ENCODE results near the gene NCS1. TPM values are rescaled to one million over a fixed set of nuclear protein-coding genes. Genes with fewer than 3 reads are reported as not detected.

The NCS1 gene
- total RNA-seq, 1 donor from 2014 or later: 126 TPM

- Histone ChIP-seq H3K4me2 (ENCODE audit: low read length) (no peak overlapping the region), H4K20me1 (ENCODE audit: insufficient read depth, low read length) (no peaks in the 10 kb centered on the region), H3K9me3 (ENCODE audit: insufficient read depth, low read depth, low read length) (no peaks in the 10 kb centered on the region), H3K4me1 (ENCODE audit: insufficient read depth, low read length) (no peaks in the 10 kb centered on the region), H3K9ac (ENCODE audit: low read length) (no peak overlapping the region), H3K27me3 (ENCODE audit: insufficient read depth, low read length) (peaks cover 27% of the 10 kb centered on the region), H3K27ac (ENCODE audit: low read depth, low read length) (no peak overlapping the region), H3K4me3 (ENCODE audit: insufficient read depth, low read depth, low read length) (no peak overlapping the region), H3K79me2 (ENCODE audit: insufficient read depth, low read length) (no peaks in the 10 kb centered on the region), H2AFZ (ENCODE audit: low read depth, low read length) (no peak overlapping the region), H3K36me3 (ENCODE audit: insufficient read depth, low read length) (no peaks in the 10 kb centered on the region)
- peaks cover 5% of the 10 kb centered on the region for H3K36me3 Mint-ChIP-seq (ENCODE audit: low read depth, unreplicated experiment)
- peaks cover 58% of the 10 kb centered on the region for H3K27me3 Mint-ChIP-seq (ENCODE audit: low read depth, unreplicated experiment)
- H3K9me3 Mint-ChIP-seq (ENCODE audit: unreplicated experiment): peaks cover 6% of the 10 kb centered on the region
- FAIRE-seq (no peak), DNase-seq (ENCODE audit: low read depth) (no peak)
- H3K4me1 Mint-ChIP-seq (ENCODE audit: low read depth, unreplicated experiment): no peaks in the 10 kb centered on the region
- TF ChIP-seq EZH2 (IDR thresholded peaks at IDR 0.05; ENCODE audit: insufficient read depth, low read length): no peak
- no peak for TF ChIP-seq CTCF (IDR thresholded peaks at IDR 0.05; ENCODE audit: insufficient read depth, low read depth, low read length)
- no peak overlapping the region for H3K27ac Mint-ChIP-seq (ENCODE audit: unreplicated experiment)
- H3K4me3 Mint-ChIP-seq (ENCODE audit: unreplicated experiment): no peak overlapping the region
These were observed 111.5 kb downstream of the NCS1 start for GRCh38 chr9:130283539-130284248.

- H3K4me3 ChIP-seq (ENCODE audit: insufficient read depth, low read depth, low read length): no peak overlapping the region
- no peaks in the 10 kb centered on the region for H4K20me1 ChIP-seq (ENCODE audit: insufficient read depth, low read length)
- H3K4me1 ChIP-seq (ENCODE audit: insufficient read depth, low read length): no peaks in the 10 kb centered on the region
- no peak overlapping the region for H3K4me2 ChIP-seq (ENCODE audit: low read length)
- no peak overlapping the region for H2AFZ ChIP-seq (ENCODE audit: low read depth, low read length)
- Mint-ChIP-seq H3K4me3 (ENCODE audit: unreplicated experiment) (no peak overlapping the region), H3K9me3 (ENCODE audit: unreplicated experiment) (peaks cover 5% of the 10 kb centered on the region), H3K27ac (ENCODE audit: unreplicated experiment) (no peak overlapping the region), H3K36me3 (ENCODE audit: low read depth, unreplicated experiment) (peaks cover 5% of the 10 kb centered on the region), H3K27me3 (ENCODE audit: low read depth, unreplicated experiment) (peaks cover 62% of the 10 kb centered on the region), H3K4me1 (ENCODE audit: low read depth, unreplicated experiment) (no peaks in the 10 kb centered on the region)
- no peaks in the 10 kb centered on the region for H3K79me2 ChIP-seq (ENCODE audit: insufficient read depth, low read length)
- H3K9ac ChIP-seq (ENCODE audit: low read length): no peak overlapping the region
- no peak for FAIRE-seq
- H3K27ac ChIP-seq (ENCODE audit: low read depth, low read length): no peak overlapping the region
- no peaks in the 10 kb centered on the region for H3K9me3 ChIP-seq (ENCODE audit: insufficient read depth, low read depth, low read length)
- no peak for DNase-seq (ENCODE audit: low read depth)
- no peak for TF ChIP-seq CTCF (IDR thresholded peaks at IDR 0.05; ENCODE audit: insufficient read depth, low read depth, low read length)
- no peak for TF ChIP-seq EZH2 (IDR thresholded peaks at IDR 0.05; ENCODE audit: insufficient read depth, low read length)
- H3K27me3 ChIP-seq (ENCODE audit: insufficient read depth, low read length): peaks cover 27% of the 10 kb centered on the region
- no peaks in the 10 kb centered on the region for H3K36me3 ChIP-seq (ENCODE audit: insufficient read depth, low read length)
These were observed 112.0 kb downstream of the NCS1 start for GRCh38 chr9:130284249-130284625.

- H3K9me3 ChIP-seq (ENCODE audit: insufficient read depth, low read depth, low read length): no peaks in the 10 kb centered on the region
- no peak for FAIRE-seq
- peaks cover 5% of the 10 kb centered on the region for H3K36me3 Mint-ChIP-seq (ENCODE audit: low read depth, unreplicated experiment)
- no peak overlapping the region for H3K4me2 ChIP-seq (ENCODE audit: low read length)
- no peaks in the 10 kb centered on the region for H4K20me1 ChIP-seq (ENCODE audit: insufficient read depth, low read length)
- no peak overlapping the region for H3K27ac Mint-ChIP-seq (ENCODE audit: unreplicated experiment)
- H3K27me3 Mint-ChIP-seq (ENCODE audit: low read depth, unreplicated experiment): peaks cover 63% of the 10 kb centered on the region
- no peak overlapping the region for H3K4me3 Mint-ChIP-seq (ENCODE audit: unreplicated experiment)
- H3K36me3 ChIP-seq (ENCODE audit: insufficient read depth, low read length): no peaks in the 10 kb centered on the region
- no peak overlapping the region for H3K27ac ChIP-seq (ENCODE audit: low read depth, low read length)
- no peak for DNase-seq (ENCODE audit: low read depth)
- no peaks in the 10 kb centered on the region for H3K4me1 Mint-ChIP-seq (ENCODE audit: low read depth, unreplicated experiment)
- no peak overlapping the region for H2AFZ ChIP-seq (ENCODE audit: low read depth, low read length)
- no peaks in the 10 kb centered on the region for H3K79me2 ChIP-seq (ENCODE audit: insufficient read depth, low read length)
- peaks cover 30% of the 10 kb centered on the region for H3K27me3 ChIP-seq (ENCODE audit: insufficient read depth, low read length)
- H3K4me3 ChIP-seq (ENCODE audit: insufficient read depth, low read depth, low read length): no peak overlapping the region
- peaks cover 3% of the 10 kb centered on the region for H3K9me3 Mint-ChIP-seq (ENCODE audit: unreplicated experiment)
- H3K9ac ChIP-seq (ENCODE audit: low read length): no peak overlapping the region
- H3K4me1 ChIP-seq (ENCODE audit: insufficient read depth, low read length): no peaks in the 10 kb centered on the region
- TF ChIP-seq EZH2 (IDR thresholded peaks at IDR 0.05; ENCODE audit: insufficient read depth, low read length): no peak
- TF ChIP-seq CTCF (IDR thresholded peaks at IDR 0.05; ENCODE audit: insufficient read depth, low read depth, low read length): no peak
These were observed 112.5 kb downstream of the NCS1 start for GRCh38 chr9:130284690-130285089.

All from astrocyte (in vitro differentiated cells and primary cell).